SK-N-SH treated with all-trans-retinoic acid at 6 μM for 48 hours (cell line): ENCODE measurements around the gene MAK.

ENCODE experiments used
- ATAC-seq: fragments of 200-7000 bp; cut with Tn5 transposase; 3 replicates; pipeline ENCODE4 v1.9.1; 2020; ENCODE audit warnings: mild to moderate bottlenecking, moderate library complexity
- ARNTL ChIP-seq: fragments of 450-650 bp; formaldehyde crosslinking; IDR thresholded peaks from 2 replicates; pipeline ENCODE4 v1.5.0; 2020; ENCODE audit warnings: low read depth, mild to moderate bottlenecking, moderate library complexity, borderline replicate concordance
- BACH2 ChIP-seq: fragments of 250-450 bp; sonication (Bioruptor Pico); IDR thresholded peaks from 2 replicates; pipeline ENCODE4 v1.9.0; 2021; ENCODE audit warnings: mild to moderate bottlenecking, borderline replicate concordance
- CSRNP3 ChIP-seq: fragments of 250-450 bp; sonication (Bioruptor Pico); IDR thresholded peaks from 2 replicates; pipeline ENCODE4 v1.5.1; 2021; ENCODE audit warnings: mild to moderate bottlenecking, moderate library complexity
- ESRRG ChIP-seq: fragments of 250-450 bp; sonication (Bioruptor Pico); IDR thresholded peaks from 2 replicates; pipeline ENCODE4 v1.6.1; 2021; ENCODE audit warnings: mild to moderate bottlenecking
- GLIS3 ChIP-seq: fragments of 250-450 bp; sonication (Bioruptor Pico); IDR thresholded peaks from 2 replicates; pipeline ENCODE4 v1.5.0; 2020; ENCODE audit warnings: mild to moderate bottlenecking, moderate library complexity
- ISL1 ChIP-seq: fragments of 250-450 bp; sonication (Bioruptor Pico); IDR thresholded peaks from 2 replicates; pipeline ENCODE4 v2.1.2; 2022; ENCODE audit warnings: mild to moderate bottlenecking, moderate library complexity
- OSR1 ChIP-seq: fragments of 250-450 bp; sonication (Bioruptor Pico); IDR thresholded peaks from 2 replicates; pipeline ENCODE4 v1.8.0; 2022; ENCODE audit warnings: moderate library complexity, mild to moderate bottlenecking, inconsistent platforms
- PATZ1 ChIP-seq: fragments of 250-450 bp; sonication (Bioruptor Pico); IDR thresholded peaks from 2 replicates; pipeline ENCODE4 v1.8.0; 2020; ENCODE audit warnings: mild to moderate bottlenecking, moderate library complexity, borderline replicate concordance
- PPARA ChIP-seq: fragments of 250-450 bp; sonication (Bioruptor Pico); IDR thresholded peaks from 2 replicates; pipeline ENCODE4 v1.5.0; 2020; ENCODE audit warnings: mild to moderate bottlenecking, borderline replicate concordance
- RARB ChIP-seq: fragments of 250-450 bp; sonication (Bioruptor Pico); IDR thresholded peaks from 2 replicates; pipeline ENCODE4 v1.8.0; 2021; ENCODE audit warnings: mild to moderate bottlenecking, moderate library complexity
- SNAI2 ChIP-seq: fragments of 250-450 bp; sonication (Bioruptor Pico); IDR thresholded peaks from 2 replicates; pipeline ENCODE4 v1.5.0; 2020; ENCODE audit warnings: mild to moderate bottlenecking, moderate library complexity
- TOX ChIP-seq: fragments of 250-450 bp; sonication (Bioruptor Pico); IDR thresholded peaks from 2 replicates; pipeline ENCODE4 v1.8.0; 2021; ENCODE audit warnings: mild to moderate bottlenecking, moderate library complexity, borderline replicate concordance
- ZC3H10 ChIP-seq: fragments of 250-450 bp; sonication (Bioruptor Pico); IDR thresholded peaks from 2 replicates; pipeline ENCODE4 v1.5.1; 2021; ENCODE audit warnings: mild to moderate bottlenecking, moderate library complexity
- ZFP3 ChIP-seq: fragments of 250-450 bp; sonication (Bioruptor Pico); IDR thresholded peaks from 2 replicates; pipeline ENCODE4 v1.5.0; 2020; ENCODE audit warnings: mild to moderate bottlenecking, moderate library complexity
- ZFP30 ChIP-seq: fragments of 450-650 bp; formaldehyde crosslinking; IDR thresholded peaks from 2 replicates; pipeline ENCODE4 v1.5.0; 2022; ENCODE audit warnings: mild to moderate bottlenecking, moderate library complexity
- ZNF565 ChIP-seq: fragments of 450-650 bp; formaldehyde crosslinking; conservative IDR thresholded peaks from 2 replicates; pipeline ENCODE4 v1.5.0; 2020; ENCODE audit warnings: low read depth, mild to moderate bottlenecking, moderate library complexity
- ZNF70 ChIP-seq: fragments of 450-650 bp; formaldehyde crosslinking; IDR thresholded peaks from 2 replicates; pipeline ENCODE4 v1.5.0; 2020; ENCODE audit warnings: mild to moderate bottlenecking, moderate library complexity
- ZNF8 ChIP-seq: fragments of 450-650 bp; formaldehyde crosslinking; IDR thresholded peaks from 2 replicates; pipeline ENCODE4 v1.5.0; 2020; ENCODE audit warnings: mild to moderate bottlenecking, moderate library complexity
- TF ChIP-seq, protein P1 (sequence below): fragments of 250-450 bp; sonication (Bioruptor Pico); IDR thresholded peaks from 2 replicates; pipeline ENCODE4 v1.5.0; 2020; ENCODE audit warnings: mild to moderate bottlenecking, moderate library complexity
- TF ChIP-seq, protein P2 (sequence below): fragments of 250-450 bp; sonication (Bioruptor Pico); IDR thresholded peaks from 2 replicates; pipeline ENCODE4 v1.5.1; 2020; ENCODE audit warnings: low read depth, mild to moderate bottlenecking, moderate library complexity
- TF ChIP-seq, protein P3 (sequence below): fragments of 250-450 bp; sonication (Bioruptor Pico); IDR thresholded peaks from 2 replicates; pipeline ENCODE4 v1.8.0; 2021; ENCODE audit warnings: low read depth, mild to moderate bottlenecking, moderate library complexity, borderline replicate concordance

The MAK gene

GRCh38 chr6:10793035-10793434 lies 45.3 kb downstream of the MAK start:
- ATAC-seq, result no peak
- TF ChIP-seq ESRRG (CRISPR knock-in tag) (no peak), ZFP3 (CRISPR knock-in tag) (no peak), PATZ1 (no peak), BACH2 (CRISPR knock-in tag) (no peak), PPARA (CRISPR knock-in tag) (no peak), SNAI2 (no peak), ZNF8 (CRISPR knock-in tag) (no peak), ISL1 (CRISPR knock-in tag) (no peak), OSR1 (CRISPR knock-in tag) (no peak), TOX (CRISPR knock-in tag) (no peak), ARNTL (CRISPR knock-in tag) (no peak), ZNF70 (CRISPR knock-in tag) (no peak), ZFP30 (CRISPR knock-in tag) (no peak), RARB (CRISPR knock-in tag) (no peak), ZC3H10 (no peak), GLIS3 (CRISPR knock-in tag) (no peak)
- TF ChIP-seq, protein P1, sequence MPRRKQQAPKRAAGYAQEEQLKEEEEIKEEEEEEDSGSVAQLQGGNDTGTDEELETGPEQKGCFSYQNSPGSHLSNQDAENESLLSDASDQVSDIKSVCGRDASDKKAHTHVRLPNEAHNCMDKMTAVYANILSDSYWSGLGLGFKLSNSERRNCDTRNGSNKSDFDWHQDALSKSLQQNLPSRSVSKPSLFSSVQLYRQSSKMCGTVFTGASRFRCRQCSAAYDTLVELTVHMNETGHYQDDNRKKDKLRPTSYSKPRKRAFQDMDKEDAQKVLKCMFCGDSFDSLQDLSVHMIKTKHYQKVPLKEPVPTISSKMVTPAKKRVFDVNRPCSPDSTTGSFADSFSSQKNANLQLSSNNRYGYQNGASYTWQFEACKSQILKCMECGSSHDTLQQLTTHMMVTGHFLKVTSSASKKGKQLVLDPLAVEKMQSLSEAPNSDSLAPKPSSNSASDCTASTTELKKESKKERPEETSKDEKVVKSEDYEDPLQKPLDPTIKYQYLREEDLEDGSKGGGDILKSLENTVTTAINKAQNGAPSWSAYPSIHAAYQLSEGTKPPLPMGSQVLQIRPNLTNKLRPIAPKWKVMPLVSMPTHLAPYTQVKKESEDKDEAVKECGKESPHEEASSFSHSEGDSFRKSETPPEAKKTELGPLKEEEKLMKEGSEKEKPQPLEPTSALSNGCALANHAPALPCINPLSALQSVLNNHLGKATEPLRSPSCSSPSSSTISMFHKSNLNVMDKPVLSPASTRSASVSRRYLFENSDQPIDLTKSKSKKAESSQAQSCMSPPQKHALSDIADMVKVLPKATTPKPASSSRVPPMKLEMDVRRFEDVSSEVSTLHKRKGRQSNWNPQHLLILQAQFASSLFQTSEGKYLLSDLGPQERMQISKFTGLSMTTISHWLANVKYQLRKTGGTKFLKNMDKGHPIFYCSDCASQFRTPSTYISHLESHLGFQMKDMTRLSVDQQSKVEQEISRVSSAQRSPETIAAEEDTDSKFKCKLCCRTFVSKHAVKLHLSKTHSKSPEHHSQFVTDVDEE (CRISPR knock-in tag), result no peak
- TF ChIP-seq, protein P2, sequence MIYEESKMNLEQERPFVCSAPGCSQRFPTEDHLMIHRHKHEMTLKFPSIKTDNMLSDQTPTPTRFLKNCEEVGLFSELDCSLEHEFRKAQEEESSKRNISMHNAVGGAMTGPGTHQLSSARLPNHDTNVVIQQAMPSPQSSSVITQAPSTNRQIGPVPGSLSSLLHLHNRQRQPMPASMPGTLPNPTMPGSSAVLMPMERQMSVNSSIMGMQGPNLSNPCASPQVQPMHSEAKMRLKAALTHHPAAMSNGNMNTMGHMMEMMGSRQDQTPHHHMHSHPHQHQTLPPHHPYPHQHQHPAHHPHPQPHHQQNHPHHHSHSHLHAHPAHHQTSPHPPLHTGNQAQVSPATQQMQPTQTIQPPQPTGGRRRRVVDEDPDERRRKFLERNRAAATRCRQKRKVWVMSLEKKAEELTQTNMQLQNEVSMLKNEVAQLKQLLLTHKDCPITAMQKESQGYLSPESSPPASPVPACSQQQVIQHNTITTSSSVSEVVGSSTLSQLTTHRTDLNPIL, result no peak
- TF ChIP-seq, protein P3, sequence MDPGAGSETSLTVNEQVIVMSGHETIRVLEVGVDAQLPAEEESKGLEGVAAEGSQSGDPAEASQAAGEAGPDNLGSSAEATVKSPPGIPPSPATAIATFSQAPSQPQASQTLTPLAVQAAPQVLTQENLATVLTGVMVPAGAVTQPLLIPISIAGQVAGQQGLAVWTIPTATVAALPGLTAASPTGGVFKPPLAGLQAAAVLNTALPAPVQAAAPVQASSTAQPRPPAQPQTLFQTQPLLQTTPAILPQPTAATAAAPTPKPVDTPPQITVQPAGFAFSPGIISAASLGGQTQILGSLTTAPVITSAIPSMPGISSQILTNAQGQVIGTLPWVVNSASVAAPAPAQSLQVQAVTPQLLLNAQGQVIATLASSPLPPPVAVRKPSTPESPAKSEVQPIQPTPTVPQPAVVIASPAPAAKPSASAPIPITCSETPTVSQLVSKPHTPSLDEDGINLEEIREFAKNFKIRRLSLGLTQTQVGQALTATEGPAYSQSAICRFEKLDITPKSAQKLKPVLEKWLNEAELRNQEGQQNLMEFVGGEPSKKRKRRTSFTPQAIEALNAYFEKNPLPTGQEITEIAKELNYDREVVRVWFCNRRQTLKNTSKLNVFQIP (CRISPR knock-in tag), result no peak

GRCh38 chr6:10792101-10792500 lies 46.2 kb downstream of the MAK start:
- TF ChIP-seq BACH2 (CRISPR knock-in tag), result no peak
- TF ChIP-seq ZC3H10, result no peak
- no peak for TF ChIP-seq ESRRG (CRISPR knock-in tag)
- TF ChIP-seq GLIS3 (CRISPR knock-in tag), result no peak
- TF ChIP-seq ISL1 (CRISPR knock-in tag), result no peak
- no peak for ATAC-seq

DNA sequence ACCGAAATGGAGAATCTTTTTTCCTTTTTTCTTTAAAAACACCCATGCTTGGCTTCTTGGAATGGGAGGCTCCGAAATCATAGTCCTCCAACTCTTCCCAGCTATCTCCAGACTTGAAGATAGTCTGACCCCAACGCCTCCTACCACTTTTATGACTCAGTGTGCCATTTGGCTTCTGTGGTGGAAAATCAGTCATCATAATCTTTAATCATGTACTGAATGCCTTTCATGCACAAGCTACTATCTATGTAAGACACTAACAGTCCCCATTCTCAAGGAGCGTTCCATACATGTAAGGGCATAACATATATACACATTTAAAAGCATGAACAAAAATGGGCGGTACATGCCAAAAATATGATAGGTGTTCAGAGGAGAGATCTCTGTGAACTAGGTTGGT lies 46.7 kb downstream of the MAK start:
- no peak for TF ChIP-seq ZNF565 (CRISPR knock-in tag)
- no peak for TF ChIP-seq RARB (CRISPR knock-in tag)
- no peak for TF ChIP-seq ZNF70 (CRISPR knock-in tag)
- TF ChIP-seq CSRNP3 (CRISPR knock-in tag), result no peak
- no peak for TF ChIP-seq ISL1 (CRISPR knock-in tag)
- no peak for TF ChIP-seq GLIS3 (CRISPR knock-in tag)
- no peak for TF ChIP-seq ZNF8 (CRISPR knock-in tag)
- TF ChIP-seq TOX (CRISPR knock-in tag), result no peak
- TF ChIP-seq ESRRG (CRISPR knock-in tag), result no peak
- no peak for TF ChIP-seq ZC3H10
- TF ChIP-seq BACH2 (CRISPR knock-in tag), result no peak
- no peak for TF ChIP-seq ZFP3 (CRISPR knock-in tag)
- TF ChIP-seq, protein P2, result no peak
- ATAC-seq, result no peak
